SK-N-SH treated with all-trans-retinoic acid at 6 μM for 48 hours (cell line): ENCODE measurements around the gene CRAT.

Source experiments
- ATAC-seq: fragments of 200-7000 bp; cut with Tn5 transposase; 3 replicates; pipeline ENCODE4 v1.9.1; 2020; ENCODE audit warnings: mild to moderate bottlenecking, moderate library complexity
- ARNTL ChIP-seq: fragments of 450-650 bp; formaldehyde crosslinking; IDR thresholded peaks from 2 replicates; pipeline ENCODE4 v1.5.0; 2020; ENCODE audit warnings: low read depth, mild to moderate bottlenecking, moderate library complexity, borderline replicate concordance
- BACH2 ChIP-seq: fragments of 250-450 bp; sonication (Bioruptor Pico); IDR thresholded peaks from 2 replicates; pipeline ENCODE4 v1.9.0; 2021; ENCODE audit warnings: mild to moderate bottlenecking, borderline replicate concordance
- CREB5 ChIP-seq: fragments of 250-450 bp; sonication (Bioruptor Pico); IDR thresholded peaks from 2 replicates; pipeline ENCODE4 v1.5.1; 2020; ENCODE audit warnings: low read depth, mild to moderate bottlenecking, moderate library complexity
- CSDC2 ChIP-seq: fragments of 250-450 bp; sonication (Bioruptor Pico); IDR thresholded peaks from 2 replicates; pipeline ENCODE4 v1.5.0; 2020; ENCODE audit warnings: mild to moderate bottlenecking, moderate library complexity
- ESRRG ChIP-seq: fragments of 250-450 bp; sonication (Bioruptor Pico); IDR thresholded peaks from 2 replicates; pipeline ENCODE4 v1.6.1; 2021; ENCODE audit warnings: mild to moderate bottlenecking
- GLIS3 ChIP-seq: fragments of 250-450 bp; sonication (Bioruptor Pico); IDR thresholded peaks from 2 replicates; pipeline ENCODE4 v1.5.0; 2020; ENCODE audit warnings: mild to moderate bottlenecking, moderate library complexity
- ISL1 ChIP-seq: fragments of 250-450 bp; sonication (Bioruptor Pico); IDR thresholded peaks from 2 replicates; pipeline ENCODE4 v2.1.2; 2022; ENCODE audit warnings: mild to moderate bottlenecking, moderate library complexity
- OSR1 ChIP-seq: fragments of 250-450 bp; sonication (Bioruptor Pico); IDR thresholded peaks from 2 replicates; pipeline ENCODE4 v1.8.0; 2022; ENCODE audit warnings: moderate library complexity, mild to moderate bottlenecking, inconsistent platforms
- PPARA ChIP-seq: fragments of 250-450 bp; sonication (Bioruptor Pico); IDR thresholded peaks from 2 replicates; pipeline ENCODE4 v1.5.0; 2020; ENCODE audit warnings: mild to moderate bottlenecking, borderline replicate concordance
- TCF4 ChIP-seq: fragments of 250-450 bp; sonication (Bioruptor Pico); IDR thresholded peaks from 2 replicates; pipeline ENCODE4 v1.8.0; 2021; ENCODE audit warnings: mild to moderate bottlenecking, moderate library complexity, borderline replicate concordance
- TOX ChIP-seq: fragments of 250-450 bp; sonication (Bioruptor Pico); IDR thresholded peaks from 2 replicates; pipeline ENCODE4 v1.8.0; 2021; ENCODE audit warnings: mild to moderate bottlenecking, moderate library complexity, borderline replicate concordance
- ZC3H10 ChIP-seq: fragments of 250-450 bp; sonication (Bioruptor Pico); IDR thresholded peaks from 2 replicates; pipeline ENCODE4 v1.5.1; 2021; ENCODE audit warnings: mild to moderate bottlenecking, moderate library complexity
- ZFP30 ChIP-seq: fragments of 450-650 bp; formaldehyde crosslinking; IDR thresholded peaks from 2 replicates; pipeline ENCODE4 v1.5.0; 2022; ENCODE audit warnings: mild to moderate bottlenecking, moderate library complexity
- ZNF565 ChIP-seq: fragments of 450-650 bp; formaldehyde crosslinking; conservative IDR thresholded peaks from 2 replicates; pipeline ENCODE4 v1.5.0; 2020; ENCODE audit warnings: low read depth, mild to moderate bottlenecking, moderate library complexity
- ZNF70 ChIP-seq: fragments of 450-650 bp; formaldehyde crosslinking; IDR thresholded peaks from 2 replicates; pipeline ENCODE4 v1.5.0; 2020; ENCODE audit warnings: mild to moderate bottlenecking, moderate library complexity
- ZNF8 ChIP-seq: fragments of 450-650 bp; formaldehyde crosslinking; IDR thresholded peaks from 2 replicates; pipeline ENCODE4 v1.5.0; 2020; ENCODE audit warnings: mild to moderate bottlenecking, moderate library complexity
- TF ChIP-seq, protein P1 (sequence below): fragments of 250-450 bp; sonication (Bioruptor Pico); IDR thresholded peaks from 2 replicates; pipeline ENCODE4 v1.5.1; 2021; ENCODE audit warnings: mild to moderate bottlenecking, moderate library complexity
- TF ChIP-seq, protein P2 (sequence below): fragments of 250-450 bp; sonication (Bioruptor Pico); IDR thresholded peaks from 2 replicates; pipeline ENCODE4 v1.8.0; 2020; ENCODE audit warnings: mild to moderate bottlenecking, moderate library complexity, borderline replicate concordance
- TF ChIP-seq, protein P3 (sequence below): fragments of 250-450 bp; sonication (Bioruptor Pico); IDR thresholded peaks from 2 replicates; pipeline ENCODE4 v1.8.0; 2021; ENCODE audit warnings: low read depth, mild to moderate bottlenecking, moderate library complexity, borderline replicate concordance
- TF ChIP-seq, protein P4 (sequence below): fragments of 250-450 bp; sonication (Bioruptor Pico); IDR thresholded peaks from 2 replicates; pipeline ENCODE4 v1.5.0; 2020; ENCODE audit warnings: mild to moderate bottlenecking, moderate library complexity

CRAT gene

GRCh38 chr9:129101279-129101678 is 9.3 kb downstream of the CRAT start:
- no peak for ATAC-seq
- TF ChIP-seq PPARA (CRISPR knock-in tag) (no peak), ZNF70 (CRISPR knock-in tag) (no peak)

DNA sequence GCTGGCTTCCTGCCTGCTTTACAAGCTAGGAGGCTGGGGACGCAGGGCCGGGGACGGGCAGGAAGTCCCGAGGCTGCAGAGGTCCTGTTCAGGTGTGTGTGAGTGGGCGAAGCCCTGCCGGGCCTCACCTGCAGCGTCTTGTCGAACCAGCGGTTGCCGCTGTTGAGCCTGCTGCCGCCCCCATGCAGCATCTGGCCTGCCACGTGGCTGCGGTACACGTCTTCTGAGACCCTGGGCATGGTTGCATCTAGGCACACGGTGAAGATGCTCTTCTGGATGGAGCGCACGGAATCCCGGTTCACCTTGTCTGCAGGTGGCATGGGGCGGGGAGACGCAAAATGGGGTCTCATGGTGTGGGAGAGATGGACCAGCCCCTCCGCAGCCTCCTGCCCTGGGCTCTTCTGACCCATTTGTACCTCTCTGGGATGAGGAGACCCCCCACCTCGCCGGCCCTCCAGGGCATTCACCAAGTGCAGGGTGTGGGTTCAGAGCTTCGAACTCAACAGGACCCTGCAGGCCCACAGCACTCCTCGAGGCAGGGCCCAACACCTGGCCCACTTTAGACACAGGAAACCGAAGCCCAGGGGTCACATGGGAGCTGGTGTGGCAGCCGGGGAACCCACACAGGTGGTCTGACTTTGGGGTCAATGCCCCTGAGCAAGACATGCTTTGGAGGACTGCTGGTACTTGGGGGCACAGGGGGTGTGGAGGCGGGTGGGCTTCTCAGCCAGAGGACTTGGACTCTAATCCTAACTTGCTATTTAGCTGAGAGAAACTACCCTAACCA is 10.0 kb downstream of the CRAT start:
- no peak for ATAC-seq
- TF ChIP-seq, protein P1, sequence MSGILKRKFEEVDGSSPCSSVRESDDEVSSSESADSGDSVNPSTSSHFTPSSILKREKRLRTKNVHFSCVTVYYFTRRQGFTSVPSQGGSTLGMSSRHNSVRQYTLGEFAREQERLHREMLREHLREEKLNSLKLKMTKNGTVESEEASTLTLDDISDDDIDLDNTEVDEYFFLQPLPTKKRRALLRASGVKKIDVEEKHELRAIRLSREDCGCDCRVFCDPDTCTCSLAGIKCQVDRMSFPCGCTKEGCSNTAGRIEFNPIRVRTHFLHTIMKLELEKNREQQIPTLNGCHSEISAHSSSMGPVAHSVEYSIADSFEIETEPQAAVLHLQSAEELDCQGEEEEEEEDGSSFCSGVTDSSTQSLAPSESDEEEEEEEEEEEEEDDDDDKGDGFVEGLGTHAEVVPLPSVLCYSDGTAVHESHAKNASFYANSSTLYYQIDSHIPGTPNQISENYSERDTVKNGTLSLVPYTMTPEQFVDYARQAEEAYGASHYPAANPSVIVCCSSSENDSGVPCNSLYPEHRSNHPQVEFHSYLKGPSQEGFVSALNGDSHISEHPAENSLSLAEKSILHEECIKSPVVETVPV (CRISPR knock-in tag): no peak
- TF ChIP-seq CSDC2 (CRISPR knock-in tag) (no peak), OSR1 (CRISPR knock-in tag) (no peak), ZNF565 (no peak), ISL1 (CRISPR knock-in tag) (no peak), ZFP30 (CRISPR knock-in tag) (no peak), GLIS3 (CRISPR knock-in tag) (no peak), TCF4 (CRISPR knock-in tag) (no peak), BACH2 (no peak), ZNF70 (CRISPR knock-in tag) (no peak), ZNF8 (CRISPR knock-in tag) (no peak), CREB5 (no peak)
- TF ChIP-seq, protein P2, sequence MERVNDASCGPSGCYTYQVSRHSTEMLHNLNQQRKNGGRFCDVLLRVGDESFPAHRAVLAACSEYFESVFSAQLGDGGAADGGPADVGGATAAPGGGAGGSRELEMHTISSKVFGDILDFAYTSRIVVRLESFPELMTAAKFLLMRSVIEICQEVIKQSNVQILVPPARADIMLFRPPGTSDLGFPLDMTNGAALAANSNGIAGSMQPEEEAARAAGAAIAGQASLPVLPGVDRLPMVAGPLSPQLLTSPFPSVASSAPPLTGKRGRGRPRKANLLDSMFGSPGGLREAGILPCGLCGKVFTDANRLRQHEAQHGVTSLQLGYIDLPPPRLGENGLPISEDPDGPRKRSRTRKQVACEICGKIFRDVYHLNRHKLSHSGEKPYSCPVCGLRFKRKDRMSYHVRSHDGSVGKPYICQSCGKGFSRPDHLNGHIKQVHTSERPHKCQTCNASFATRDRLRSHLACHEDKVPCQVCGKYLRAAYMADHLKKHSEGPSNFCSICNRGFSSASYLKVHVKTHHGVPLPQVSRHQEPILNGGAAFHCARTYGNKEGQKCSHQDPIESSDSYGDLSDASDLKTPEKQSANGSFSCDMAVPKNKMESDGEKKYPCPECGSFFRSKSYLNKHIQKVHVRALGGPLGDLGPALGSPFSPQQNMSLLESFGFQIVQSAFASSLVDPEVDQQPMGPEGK (CRISPR knock-in tag): no peak
- TF ChIP-seq, protein P3, sequence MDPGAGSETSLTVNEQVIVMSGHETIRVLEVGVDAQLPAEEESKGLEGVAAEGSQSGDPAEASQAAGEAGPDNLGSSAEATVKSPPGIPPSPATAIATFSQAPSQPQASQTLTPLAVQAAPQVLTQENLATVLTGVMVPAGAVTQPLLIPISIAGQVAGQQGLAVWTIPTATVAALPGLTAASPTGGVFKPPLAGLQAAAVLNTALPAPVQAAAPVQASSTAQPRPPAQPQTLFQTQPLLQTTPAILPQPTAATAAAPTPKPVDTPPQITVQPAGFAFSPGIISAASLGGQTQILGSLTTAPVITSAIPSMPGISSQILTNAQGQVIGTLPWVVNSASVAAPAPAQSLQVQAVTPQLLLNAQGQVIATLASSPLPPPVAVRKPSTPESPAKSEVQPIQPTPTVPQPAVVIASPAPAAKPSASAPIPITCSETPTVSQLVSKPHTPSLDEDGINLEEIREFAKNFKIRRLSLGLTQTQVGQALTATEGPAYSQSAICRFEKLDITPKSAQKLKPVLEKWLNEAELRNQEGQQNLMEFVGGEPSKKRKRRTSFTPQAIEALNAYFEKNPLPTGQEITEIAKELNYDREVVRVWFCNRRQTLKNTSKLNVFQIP (CRISPR knock-in tag): no peak
- TF ChIP-seq, protein P4, sequence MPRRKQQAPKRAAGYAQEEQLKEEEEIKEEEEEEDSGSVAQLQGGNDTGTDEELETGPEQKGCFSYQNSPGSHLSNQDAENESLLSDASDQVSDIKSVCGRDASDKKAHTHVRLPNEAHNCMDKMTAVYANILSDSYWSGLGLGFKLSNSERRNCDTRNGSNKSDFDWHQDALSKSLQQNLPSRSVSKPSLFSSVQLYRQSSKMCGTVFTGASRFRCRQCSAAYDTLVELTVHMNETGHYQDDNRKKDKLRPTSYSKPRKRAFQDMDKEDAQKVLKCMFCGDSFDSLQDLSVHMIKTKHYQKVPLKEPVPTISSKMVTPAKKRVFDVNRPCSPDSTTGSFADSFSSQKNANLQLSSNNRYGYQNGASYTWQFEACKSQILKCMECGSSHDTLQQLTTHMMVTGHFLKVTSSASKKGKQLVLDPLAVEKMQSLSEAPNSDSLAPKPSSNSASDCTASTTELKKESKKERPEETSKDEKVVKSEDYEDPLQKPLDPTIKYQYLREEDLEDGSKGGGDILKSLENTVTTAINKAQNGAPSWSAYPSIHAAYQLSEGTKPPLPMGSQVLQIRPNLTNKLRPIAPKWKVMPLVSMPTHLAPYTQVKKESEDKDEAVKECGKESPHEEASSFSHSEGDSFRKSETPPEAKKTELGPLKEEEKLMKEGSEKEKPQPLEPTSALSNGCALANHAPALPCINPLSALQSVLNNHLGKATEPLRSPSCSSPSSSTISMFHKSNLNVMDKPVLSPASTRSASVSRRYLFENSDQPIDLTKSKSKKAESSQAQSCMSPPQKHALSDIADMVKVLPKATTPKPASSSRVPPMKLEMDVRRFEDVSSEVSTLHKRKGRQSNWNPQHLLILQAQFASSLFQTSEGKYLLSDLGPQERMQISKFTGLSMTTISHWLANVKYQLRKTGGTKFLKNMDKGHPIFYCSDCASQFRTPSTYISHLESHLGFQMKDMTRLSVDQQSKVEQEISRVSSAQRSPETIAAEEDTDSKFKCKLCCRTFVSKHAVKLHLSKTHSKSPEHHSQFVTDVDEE (CRISPR knock-in tag): no peak

GRCh38 chr9:129098328-129098727 is 12.3 kb downstream of the CRAT start:
- no peak for ATAC-seq
- TF ChIP-seq ESRRG (CRISPR knock-in tag) (no peak), ZNF8 (CRISPR knock-in tag) (no peak), PPARA (CRISPR knock-in tag) (no peak), ZNF565 (no peak), TCF4 (CRISPR knock-in tag) (no peak), ISL1 (CRISPR knock-in tag) (no peak), GLIS3 (CRISPR knock-in tag) (no peak), BACH2 (no peak), ZC3H10 (CRISPR knock-in tag) (no peak), ARNTL (CRISPR knock-in tag) (no peak), TOX (no peak), OSR1 (CRISPR knock-in tag) (no peak), ZNF70 (CRISPR knock-in tag) (no peak), CSDC2 (CRISPR knock-in tag) (no peak)
- TF ChIP-seq, protein P4 (CRISPR knock-in tag): no peak
- TF ChIP-seq, protein P2 (CRISPR knock-in tag): no peak
- TF ChIP-seq, all 23 proteins: peak for 0
